Heart left ventricle (tissue), 16 donors: ENCODE measurements around the gene ARL8A. TPM values are rescaled to one million over a fixed set of nuclear protein-coding genes. Genes with fewer than 3 reads are reported as not detected.

Source experiments
- ATAC-seq, 4 donors: fragments of 200-7000 bp; cut with Tn5 transposase; one replicate each; pipeline ENCODE4 v1.9.1; 2020 to 2022; ENCODE audit warnings: moderate library complexity in 4 of 4, mild to moderate bottlenecking in 3 of 4, moderate number of reproducible peaks in 1 of 4
- DNase-seq, 5 donors: peaks; one replicate each; pipeline ENCODE4 v3.0.0-alpha.2; 2020
- H3K27ac ChIP-seq, 12 donors: fragments of 200-600 bp; sonication (generic) in 4 of 12; one replicate each; pipeline versions ENCODE4 v1.5.0 to v1.8.0; 2016 to 2022; ENCODE audit warnings: mild to moderate bottlenecking in 2 of 12
- H3K27me3 ChIP-seq, 9 donors: fragments of 200-600 bp; sonication (generic) in 2 of 9; one replicate each; pipeline versions ENCODE4 v1.5.1 to v1.8.0; 2016 to 2022; ENCODE audit warnings: mild to moderate bottlenecking in 3 of 9
- H3K36me3 ChIP-seq, 9 donors: fragments of 200-600 bp; sonication (generic) in 2 of 9; one replicate each; pipeline versions ENCODE4 v1.5.0 to v1.8.0; 2018 to 2022; ENCODE audit warnings: mild to moderate bottlenecking in 2 of 9
- H3K4me1 ChIP-seq, 12 donors: fragments of 200-600 bp; sonication (generic) in 4 of 12; one replicate each; pipeline versions ENCODE4 v1.5.0 to v1.8.0; 2016 to 2022; ENCODE audit warnings: mild to moderate bottlenecking in 3 of 12
- H3K4me3 ChIP-seq, 12 donors: fragments of 200-600 bp; sonication (generic) in 4 of 12; one replicate each; pipeline versions ENCODE4 v1.5.0 to v1.8.0; 2017 to 2022; ENCODE audit warnings: mild to moderate bottlenecking in 9 of 12, moderate library complexity in 4 of 12
- H3K9me3 ChIP-seq, 12 donors: fragments of 200-600 bp; sonication (generic) in 4 of 12; one replicate each; pipeline versions ENCODE4 v1.5.0 to v1.8.0; 2016 to 2022; ENCODE audit warnings: mild to moderate bottlenecking in 1 of 12
- CTCF ChIP-seq, 12 donors: fragments of 200-600 bp; sonication (generic) in 4 of 12; IDR thresholded peaks; one replicate each; pipeline versions ENCODE4 v1.5.0 to v1.8.0; 2018 to 2022; ENCODE audit warnings: antibody characterized with exemption in 12 of 12, mild to moderate bottlenecking in 5 of 12
- POLR2A ChIP-seq, 2 donors: fragments of 450-650 bp; IDR thresholded peaks; one replicate each; pipeline ENCODE4 v1.6.1; 2017; ENCODE audit warnings: antibody characterized with exemption in 2 of 2, mild to moderate bottlenecking in 2 of 2, moderate library complexity in 2 of 2
- WGBS, 4 donors: extraction: QIAGEN DNeasy Blood & Tissue Kit in 2 of 4; methylation state at CpG; one replicate each; pipeline versions ENCODE4 v1.1.5 to v1.1.7; 2013 to 2018; 5-methylcytosine and 5-hydroxymethylcytosine counted together
- intact Hi-C, 10 donors: fragments of 100-400 bp; cut with DNase I; formaldehyde crosslinking; loops; one replicate each; pipeline versions ENCODE4 v1.11.1 to v1.14.2; 2022
- polyA plus RNA-seq, 2 donors: library from polyadenylated mRNA; stranded (reverse); fragments of 200-250 nt; gene quantifications; one replicate each; pipeline ENCODE4 v1.2.3, GENCODE V29; 2013
- total RNA-seq, 9 donors: library from RNA; depleted of rRNA in 2 of 9; stranded (reverse); fragments of >200 nt in 2 of 9; fragmentation: NEBNext Ultra II Directional in 3 of 9; extraction: Animal tissue kit (Norgen Biotek cat#: 25700) in 3 of 9; gene quantifications; one replicate each; pipeline versions ENCODE4 v1.1.0 to v1.2.4, GENCODE V29; 2016 to 2023
- donor health status: ischemic (EF 13 %, LVEDD 7.1; RV severe dilation, severe dysfunction).
- donor health status: healthy with polysubstance abuse.
- donor health status: DM: no; HTN: yes; CAD: no.
- donor health status: DM: no; HTN: no; CAD: no.
- donor health status: ischemic (EF 25% LVEDD 6.9; RV normal size, moderate dysfunction).
- donor health status: ischemic (EF 25% LVEDD 5.7; RV mildly dilated, moderate dysfunction).
- donor health status: healthy.
- donor health status: DM: yes; HTN: yes; CAD: no.
- donor health status: ischemic (EF 35%, LVEDD 5.7; RV mildly dilated, moderate dysfunction).
- donor health status: nonischemic (EF 11% LVEDD 7.7; RV severe dilation, severe dysfunction).
- donor health status: DM: yes; HTN: yes; CAD: no.
- donor health status: PGD.
- donor health status: ischemic (EF 29% LVEDD 5.4; RV normal size, mild dysfunction).
- donor health status: nonischemic (EF 23%, LVEDD 6.1; RV moderate dilation, normal function).

Gene ARL8A
- total and polyA plus RNA-seq, 11 donors: 22.6 to 86.4 (median 73.3) TPM

- no peak for DNase-seq
- WGBS, 4 donors: 71 to 86% (median 82%) methylated on average over 22 of the region's 22 CpGs
- Histone ChIP-seq H3K4me1 (peaks cover 0 to 74% (median 0%) of the 10 kb centered on the region in 12 donors), H3K27ac (peak overlapping the region in 1 of 12 donors; percentile 87), H3K9me3 (no peaks in the 10 kb centered on the region), H3K4me3 (peak overlapping the region in 1 of 12 donors; percentile 61), H3K27me3 (no peaks in the 10 kb centered on the region), H3K36me3 (no peaks in the 10 kb centered on the region)
- TF ChIP-seq CTCF (IDR thresholded peaks at IDR 0.05) (no peak), POLR2A (IDR thresholded peaks at IDR 0.05) (no peak)
- no peak for ATAC-seq
- intact Hi-C loops: no loop called here
Observed at GRCh38 chr1:202161151-202162046, 16.9 kb upstream of the ARL8A start.

GRCh38 chr1:202160377-202160940 is 15.9 kb upstream of the ARL8A start, which contains the start of gene PTPN7:
Gene PTPN7 (minus strand): TSS chr1:202160602. CDS start chr1:202159402, 1,200 bp downstream.
- ATAC-seq: peak in 3 of 4 donors; percentile 9 to 52 (median 23)
- Histone ChIP-seq H3K4me1 (peaks cover 0 to 75% (median 0%) of the 10 kb centered on the region in 12 donors), H3K27me3 (no peaks in the 10 kb centered on the region), H3K9me3 (no peaks in the 10 kb centered on the region), H3K27ac (peak within 1 kb of the TSS in 2 of 12 donors; percentile 17 to 87), H3K36me3 (no peaks in the 10 kb centered on the region), H3K4me3 (peak within 1 kb of the TSS in 9 of 12 donors; percentile 11 to 61 (median 20))
- WGBS, 4 donors: 72 to 83% (median 77%) methylated on average over 17 of the region's 17 CpGs
- intact Hi-C loops: no loop called here
- peak in 1 of 5 donors; percentile 81 for DNase-seq
- peak in 1 of 12 donors; percentile 31 for TF ChIP-seq CTCF (IDR thresholded peaks at IDR 0.05)
- TF ChIP-seq POLR2A (IDR thresholded peaks at IDR 0.05): no peak

GRCh38 chr1:202159534-202160371 is 15.2 kb upstream of the ARL8A start:
- Histone ChIP-seq H3K4me1 (peaks cover 0 to 76% (median 5%) of the 10 kb centered on the region in 12 donors), H3K9me3 (no peaks in the 10 kb centered on the region), H3K36me3 (no peaks in the 10 kb centered on the region), H3K27me3 (no peaks in the 10 kb centered on the region), H3K27ac (peak overlapping the region in 2 of 12 donors; percentile 17 to 87), H3K4me3 (peak overlapping the region in 8 of 12 donors; percentile 11 to 61 (median 18))
- TF ChIP-seq CTCF (IDR thresholded peaks at IDR 0.05) (no peak), POLR2A (IDR thresholded peaks at IDR 0.05) (no peak)
- DNase-seq (no peak), ATAC-seq (peak in 1 of 4 donors; percentile 20)
- intact Hi-C loops: no loop called here
- 68 to 88% (median 78%) methylated on average over 16 of the region's 16 CpGs for WGBS, 4 donors
